K562 (cell line): ENCODE measurements around the gene SPIRE1. TPM values are rescaled to one million over a fixed set of nuclear protein-coding genes. Genes with fewer than 3 reads are reported as not detected.

Experiments
- BCLAF1 ChIP-seq, 2 experiments: fragments of 450-650 bp in 1 of 2; IDR thresholded peaks; 2 replicates each; pipeline ENCODE4 v1.6.1; 2011 to 2017; ENCODE audit warnings: low read depth in 2 of 2, antibody characterized with exemption in 1 of 2, borderline replicate concordance in 1 of 2, low read length in 1 of 2, mild to moderate bottlenecking in 1 of 2, mixed read lengths in 1 of 2; ENCODE audit not compliant: control insufficient read depth in 1 of 2
- ETS1 ChIP-seq: conservative IDR thresholded peaks from 2 replicates; pipeline ENCODE4 v1.6.1; 2011; ENCODE audit warnings: low read depth, mild to moderate bottlenecking, low read length; ENCODE audit not compliant: control insufficient read depth
- GTF2E2 ChIP-seq: fragments of 200-800 bp; sonication (Bioruptor generic); IDR thresholded peaks from 2 replicates; pipeline ENCODE4 v1.6.1; 2016; ENCODE audit warnings: missing genetic modification characterization, missing compliant biosample characterization
- HLTF ChIP-seq: fragments of 450-650 bp; IDR thresholded peaks from 2 replicates; pipeline ENCODE4 v1.6.1; 2016
- HMGXB4 ChIP-seq: sonication (generic); formaldehyde crosslinking; IDR thresholded peaks from 2 replicates; pipeline ENCODE4 v1.8.1; 2023; ENCODE audit warnings: mild to moderate bottlenecking, missing genetic modification reagents
- HOMEZ ChIP-seq: fragments of 250-450 bp; sonication (Bioruptor Pico); IDR thresholded peaks from 2 replicates; pipeline ENCODE4 v1.4.0; 2020; ENCODE audit warnings: mild to moderate bottlenecking, moderate library complexity
- JUN ChIP-seq, 2 experiments: sonication (generic) in 1 of 2; formaldehyde crosslinking in 1 of 2; IDR thresholded peaks; 2 replicates each; pipeline versions ENCODE4 v1.6.1 to v1.8.0; 2012 to 2022; ENCODE audit warnings: borderline replicate concordance in 2 of 2, mild to moderate bottlenecking in 2 of 2, improper control_type of control experiment in 1 of 2, low read depth in 1 of 2, low read length in 1 of 2, missing genetic modification reagents in 1 of 2
- NFIX ChIP-seq: fragments of 250-450 bp; sonication (Bioruptor Pico); IDR thresholded peaks from 2 replicates; pipeline ENCODE4 v1.4.0; 2020; ENCODE audit warnings: low read depth, mild to moderate bottlenecking, moderate library complexity
- NFXL1 ChIP-seq: fragments of 450-650 bp; formaldehyde crosslinking; IDR thresholded peaks from 2 replicates; pipeline ENCODE4 v1.4.0; 2021; ENCODE audit warnings: mild to moderate bottlenecking
- PYGO2 ChIP-seq: fragments of 450-650 bp; IDR thresholded peaks from 2 replicates; pipeline ENCODE4 v1.6.1; 2016; ENCODE audit warnings: mild to moderate bottlenecking, missing genetic modification characterization, moderate library complexity, missing compliant biosample characterization
- RFX7 ChIP-seq: fragments of 250-450 bp; sonication (Bioruptor Pico); IDR thresholded peaks from 2 replicates; pipeline ENCODE4 v1.5.1; 2021; ENCODE audit warnings: mild to moderate bottlenecking
- SAP30 ChIP-seq: fragments of 200-600 bp; sonication (generic); IDR thresholded peaks from 2 replicates; pipeline ENCODE4 v1.6.1; 2012; ENCODE audit warnings: borderline replicate concordance, low read depth, mild to moderate bottlenecking, moderate library complexity, low read length, control low read depth, inconsistent platforms; ENCODE audit not compliant: insufficient read depth, poor library complexity, severe bottlenecking
- SMARCE1 ChIP-seq: fragments of 450-650 bp; IDR thresholded peaks from 2 replicates; pipeline ENCODE4 v1.7.1; 2016; ENCODE audit warnings: mild to moderate bottlenecking
- TRIM25 ChIP-seq: fragments of 450-650 bp; IDR thresholded peaks from 2 replicates; pipeline ENCODE4 v1.7.0; 2016; ENCODE audit warnings: borderline replicate concordance
- polyA plus RNA-seq, 8 experiments: library from polyadenylated mRNA; depleted of rRNA in 4 of 8; stranded (reverse) in 5 of 8; unstranded in 3 of 8; fragments of >200 nt; fragmentation: Nextera tagmentation in 2 of 8; fragmentation: Illumina TruSeq in 1 of 8; extraction: Ambion mirVana in 2 of 8; extraction: Trizol in 1 of 8; gene quantifications; 2 replicates each; pipeline versions ENCODE4 v1.2.1 to v1.2.3, GENCODE V29; 2011 to 2014; ENCODE audit warnings: inconsistent platforms in 1 of 8, missing spikeins in 1 of 8
- total RNA-seq, 7 experiments: library from RNA; depleted of rRNA in 6 of 7; stranded (reverse); fragments of >200 nt in 6 of 7; fragmentation: Illumina TruSeq in 2 of 7; extraction: Trizol in 2 of 7; gene quantifications; 2 replicates each; pipeline versions ENCODE4 v1.2.1 to v1.2.3, GENCODE V29; 2011 to 2021; ENCODE audit warnings: low replicate concordance in 1 of 7

SPIRE1 gene
- total and polyA plus RNA-seq, 9 of the 15 experiments (the other 6 are each of a cell fraction or from before 2014, with no cell fraction given) = 2.9 to 14.0 (median 10.2) TPM

GRCh38 chr18:12606592-12607315 is 51.2 kb downstream of the SPIRE1 start (continued):
- no peak for TF ChIP-seq HMGXB4
- peak; percentile 16; the same call in 1 of the 2 replicates for TF ChIP-seq JUN (IDR thresholded peaks at IDR 0.05; ENCODE audit: borderline replicate concordance, low read depth, low read length)
- no peak for TF ChIP-seq JUN (CRISPR knock-in tag; IDR thresholded peaks at IDR 0.05; ENCODE audit: borderline replicate concordance)
- no peak for TF ChIP-seq PYGO2 (tag)
- no peak for TF ChIP-seq SAP30
- TF ChIP-seq ETS1 = no peak
- peak; percentile 38; the same call in 1 of the 2 replicates for TF ChIP-seq SMARCE1
- no peak for TF ChIP-seq HLTF
- no peak for TF ChIP-seq HOMEZ (CRISPR knock-in tag)
- TF ChIP-seq BCLAF1 (IDR thresholded peaks at IDR 0.05; ENCODE audit: borderline replicate concordance in 1 of 2, control insufficient read depth in 1 of 2, low read depth in 2 of 2, low read length in 1 of 2) = no peak
- TF ChIP-seq TRIM25 = no peak
- TF ChIP-seq NFXL1 (CRISPR knock-in tag) = peak; percentile 21; the same call in 1 of the 2 replicates
- no peak for TF ChIP-seq RFX7 (CRISPR knock-in tag)
- peak; percentile 59; the same call in 1 of the 2 replicates for TF ChIP-seq GTF2E2 (tag)
- TF ChIP-seq NFIX (CRISPR knock-in tag) = no peak
